ENCODE measurements around the gene PDE4D. TPM values are rescaled to one million over a fixed set of nuclear protein-coding genes. Genes with fewer than 3 reads are reported as not detected.

The PDE4D gene
- total RNA-seq, 1 donor = 27.7 TPM

DNA sequence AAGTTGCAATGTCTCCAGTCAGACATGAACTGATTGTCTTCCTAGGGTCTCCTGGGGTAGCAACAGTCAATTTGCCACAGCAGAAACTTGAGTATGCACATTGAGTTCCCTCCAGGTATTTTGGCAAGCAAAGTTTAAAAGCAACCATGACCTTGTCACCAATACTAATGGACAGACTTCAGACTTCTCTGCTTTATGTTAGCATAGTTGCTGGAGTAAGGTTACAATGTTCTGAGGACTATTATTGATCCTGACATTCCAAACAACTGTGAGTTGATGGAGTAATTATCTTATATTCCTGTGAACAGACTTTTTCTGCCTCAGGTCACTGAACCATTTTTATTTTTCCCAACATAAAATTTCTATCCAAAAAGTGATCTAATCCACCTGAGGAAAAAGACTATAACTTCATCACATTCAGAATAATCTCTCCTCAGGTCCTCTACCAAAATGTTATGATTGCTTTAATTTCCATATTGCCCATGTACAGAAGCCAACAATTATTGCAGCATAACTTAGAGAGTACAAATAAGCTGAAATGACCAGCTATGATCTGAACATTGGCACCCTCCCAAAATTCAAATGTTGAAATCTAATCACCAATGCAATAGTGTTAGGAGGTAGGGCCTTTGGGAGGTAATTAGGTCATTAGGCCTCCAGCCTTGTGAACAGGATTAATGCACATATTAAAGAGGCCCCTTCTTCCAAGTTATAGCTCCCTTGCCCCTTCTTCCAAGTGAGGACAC, 228.3 kb downstream of the PDE4D start:
- no peak for DNase-seq (ENCODE audit: low read depth in 2 of 3, low spot score in 2 of 3)

DNA sequence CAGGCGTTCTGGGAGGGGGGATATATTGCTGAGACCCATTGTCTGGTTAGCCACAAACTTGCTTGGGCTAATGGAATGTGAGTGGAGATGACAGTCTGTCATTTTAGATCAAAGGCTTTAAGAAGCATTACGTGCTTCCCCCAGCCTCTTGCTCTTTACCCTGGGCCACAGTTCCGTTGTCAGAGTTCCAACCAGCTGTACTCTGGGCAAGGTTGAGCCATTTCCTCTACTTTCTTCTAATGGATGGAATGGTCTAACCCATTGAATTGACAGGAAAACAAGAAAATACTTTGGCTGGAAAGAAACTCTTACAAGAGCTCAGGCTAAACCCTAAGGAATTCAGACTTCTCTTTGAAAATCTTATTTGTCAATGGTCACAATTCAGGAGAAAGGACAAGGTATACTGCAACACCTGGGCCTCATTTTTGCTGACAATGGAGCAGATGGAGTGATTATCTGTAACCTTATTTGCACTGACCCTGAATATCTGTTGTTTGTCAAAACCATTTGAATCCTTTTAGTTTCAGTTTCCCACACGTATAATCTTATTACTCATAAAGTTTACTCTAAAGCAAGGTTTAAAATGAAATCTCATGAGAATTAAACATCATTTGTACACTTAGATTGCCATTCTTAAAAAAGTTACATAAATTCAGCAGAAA, 231.4 kb downstream of the PDE4D start:
- peak in 1 of 3 donors; percentile 15 for DNase-seq (ENCODE audit: low read depth in 2 of 3, low spot score in 2 of 3)

DNA sequence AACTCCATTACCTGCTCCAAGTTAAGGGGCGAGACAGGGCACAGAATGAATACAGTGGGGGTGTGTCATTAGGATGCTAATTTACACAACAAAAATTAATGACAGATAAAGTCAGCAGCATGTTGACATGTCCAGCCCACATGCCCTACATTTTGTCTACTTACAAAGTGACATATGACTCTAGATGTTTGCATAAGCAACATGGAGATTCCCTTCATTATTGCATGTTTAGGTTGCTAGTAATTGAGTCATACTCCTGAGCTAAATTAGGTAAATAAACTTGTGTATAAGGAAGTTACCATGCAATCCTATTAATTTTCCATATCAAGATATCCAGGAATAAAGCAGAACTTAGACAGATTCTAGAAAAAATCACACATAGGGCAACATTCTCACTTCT, 232.2 kb downstream of the PDE4D start:
- no peak for DNase-seq (ENCODE audit: low read depth in 2 of 3, low spot score in 2 of 3)

DNA sequence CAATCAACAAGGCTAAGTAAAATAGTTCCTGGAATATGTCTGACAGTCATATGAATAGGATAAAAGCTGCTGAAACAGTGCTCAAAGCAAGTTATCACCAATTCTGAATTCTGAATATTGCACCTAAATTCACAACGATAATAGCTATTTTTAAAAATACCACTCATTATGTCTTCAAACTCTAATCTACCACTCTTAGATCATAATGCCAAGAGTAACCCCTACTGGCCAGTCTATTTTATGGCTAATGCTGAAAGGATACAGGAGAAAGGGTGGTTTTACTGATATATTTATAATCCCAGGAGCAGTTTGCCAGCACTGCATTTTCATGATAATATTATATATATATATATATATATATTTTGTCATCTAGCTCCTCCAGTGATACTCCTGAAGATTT, 232.8 kb downstream of the PDE4D start:
- peak in 2 of 3 donors; percentile 31 to 68 for DNase-seq (ENCODE audit: low read depth in 2 of 3, low spot score in 2 of 3)

DNA sequence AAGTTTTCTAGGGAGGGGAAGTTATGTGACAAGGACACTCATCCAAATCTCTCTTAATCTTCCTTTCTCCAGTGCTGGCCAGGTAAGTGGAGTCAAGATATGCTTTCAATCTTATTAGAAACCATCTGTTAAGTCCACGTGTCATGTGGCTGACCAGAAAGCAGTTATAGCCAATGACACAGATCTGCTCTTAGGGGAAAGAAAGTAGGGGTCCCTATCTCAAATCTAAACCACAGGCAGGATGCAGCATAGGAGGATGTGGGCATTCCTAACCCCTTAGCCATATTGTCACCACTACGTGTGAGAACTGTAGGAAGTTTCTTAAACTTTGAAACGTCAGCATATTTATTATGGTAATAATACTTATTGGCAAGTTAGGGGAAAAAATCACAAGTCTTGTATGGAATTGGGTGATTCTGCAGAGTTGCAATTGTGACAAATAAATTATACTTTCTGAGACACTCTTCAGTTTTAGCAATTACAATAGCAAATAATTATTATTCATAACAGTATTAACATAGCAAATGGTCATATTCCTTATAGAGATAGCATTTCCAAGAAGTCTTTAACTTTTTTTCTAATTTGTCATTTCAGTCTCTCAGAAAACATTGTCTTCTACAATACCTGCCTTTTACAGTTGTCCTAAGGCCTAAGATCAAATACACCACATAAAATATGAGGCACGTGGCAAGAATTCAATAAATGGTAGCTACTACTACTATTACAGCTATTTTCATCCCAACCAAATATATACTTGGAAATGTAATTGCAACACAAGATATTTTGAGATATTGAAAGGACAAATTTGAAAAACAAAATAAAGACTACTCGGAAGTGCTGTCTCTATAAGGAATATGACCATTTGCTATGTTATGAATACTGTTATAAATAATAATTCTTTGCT, 236.9 kb downstream of the PDE4D start:
- peak in 2 of 3 donors; percentile 62 to 90 for DNase-seq (ENCODE audit: low read depth in 2 of 3, low spot score in 2 of 3)

DNA sequence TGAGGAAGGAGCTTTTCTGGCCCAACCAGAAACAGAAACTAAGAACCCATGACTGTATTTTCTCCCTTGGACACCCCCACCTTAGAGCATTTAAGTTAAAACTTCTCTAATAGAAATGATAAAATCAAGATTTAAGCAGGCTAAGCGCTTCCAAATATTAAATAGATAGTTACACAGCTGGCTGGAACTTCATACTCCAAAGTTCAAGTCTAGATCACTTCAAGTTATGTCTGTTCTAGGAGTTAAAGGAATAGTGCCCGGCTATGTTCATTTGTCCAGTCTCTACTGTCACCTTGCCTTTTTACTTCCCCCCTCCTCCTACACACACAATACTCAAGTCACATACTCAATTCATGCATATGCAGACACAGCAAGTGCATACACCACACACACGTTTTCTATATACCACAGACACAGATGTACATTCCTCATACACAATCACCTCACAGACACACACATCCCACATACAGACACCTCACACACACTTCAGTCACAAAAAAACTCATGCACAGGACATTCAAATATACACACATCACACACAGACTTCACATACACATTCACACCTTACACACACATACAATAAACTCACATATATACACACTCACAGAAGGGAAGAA, 237.7 kb downstream of the PDE4D start:
- DNase-seq (ENCODE audit: low read depth in 2 of 3, low spot score in 2 of 3) = peak in 1 of 3 donors; percentile 26

DNA sequence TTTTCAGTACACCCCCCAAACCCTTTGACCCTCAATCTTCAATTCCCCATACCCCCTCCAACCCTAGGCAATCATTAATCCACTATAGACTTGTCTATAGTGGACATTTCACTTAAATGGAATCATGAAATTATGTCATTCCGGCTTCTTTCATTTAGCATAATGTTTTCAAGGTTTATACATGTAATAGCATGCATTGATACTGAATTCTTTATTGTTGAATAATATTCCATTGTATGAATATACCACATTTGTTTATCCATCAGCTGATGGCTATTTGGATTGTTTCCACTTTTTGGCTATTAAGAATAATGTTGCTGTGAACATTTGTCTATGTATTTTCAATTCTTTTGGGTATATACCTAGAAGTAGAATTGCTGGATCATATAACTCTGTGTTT, 238.8 kb downstream of the PDE4D start:
- no peak for DNase-seq (ENCODE audit: low read depth in 2 of 3, low spot score in 2 of 3)

DNA sequence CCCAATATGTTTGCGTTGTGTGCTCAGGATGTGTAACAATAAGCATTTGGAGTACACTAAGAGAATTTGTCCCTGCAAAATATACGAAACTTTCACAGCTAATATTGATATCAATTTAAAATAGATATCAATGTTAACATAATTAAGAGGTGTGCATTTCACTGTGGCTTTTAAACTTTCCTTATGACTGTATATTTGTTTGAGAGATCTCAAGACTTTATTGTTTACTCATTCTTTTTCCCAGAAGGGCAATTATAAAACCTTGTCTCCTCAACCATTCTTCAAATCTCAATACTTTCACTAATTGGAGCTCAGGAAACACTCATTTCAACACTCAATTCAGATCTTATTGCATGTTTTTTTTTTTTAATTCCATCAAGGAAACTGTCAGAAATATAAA, 241.1 kb downstream of the PDE4D start:
- no peak for DNase-seq (ENCODE audit: low read depth in 2 of 3, low spot score in 2 of 3)

DNA sequence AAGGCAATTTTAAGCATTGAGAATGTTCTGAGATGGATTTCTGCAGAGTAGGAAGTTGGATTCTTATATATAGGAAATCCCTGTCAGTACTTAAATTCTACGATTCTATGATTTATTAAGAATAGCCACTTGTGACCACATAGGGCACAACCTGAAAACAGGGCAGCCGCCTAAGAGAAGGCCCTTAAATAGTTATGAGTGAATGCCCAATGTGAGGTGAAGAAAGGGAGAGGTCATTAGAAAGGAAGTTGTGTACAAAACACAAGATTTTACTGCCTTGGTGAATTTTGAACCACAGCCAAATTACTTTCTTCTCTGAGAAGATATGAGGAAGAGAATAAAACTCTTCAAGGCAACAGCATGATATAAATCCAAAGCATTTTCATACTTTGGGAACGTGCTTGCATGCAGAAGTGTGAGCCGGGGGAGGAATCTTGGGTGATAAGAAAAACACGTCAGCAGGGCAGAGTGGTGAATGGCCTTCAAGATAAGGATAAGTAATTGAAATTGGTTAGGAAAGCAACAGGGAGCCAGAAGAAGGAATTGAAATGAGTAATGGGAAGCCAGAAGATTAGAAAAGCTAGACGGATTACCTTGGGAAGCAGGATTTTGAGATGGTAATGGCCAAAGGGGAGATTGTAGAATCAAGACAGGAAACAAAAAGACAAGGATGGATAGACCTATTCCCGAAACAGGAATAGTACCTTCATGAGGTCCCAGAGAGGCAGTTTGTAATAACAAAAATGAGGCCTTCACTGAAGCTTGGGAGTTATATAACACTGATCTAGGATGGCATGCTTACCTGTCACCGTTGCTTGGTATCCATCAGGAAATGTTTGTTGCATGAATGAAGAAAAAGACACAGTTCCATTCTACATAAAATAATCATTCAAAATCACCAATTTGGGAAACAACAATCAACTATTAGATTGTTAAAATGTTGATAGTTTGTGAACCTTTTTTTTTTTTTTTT, 244.3 kb downstream of the PDE4D start:
- DNase-seq (ENCODE audit: low read depth in 2 of 3, low spot score in 2 of 3) = peak in 1 of 3 donors; percentile 34

DNA sequence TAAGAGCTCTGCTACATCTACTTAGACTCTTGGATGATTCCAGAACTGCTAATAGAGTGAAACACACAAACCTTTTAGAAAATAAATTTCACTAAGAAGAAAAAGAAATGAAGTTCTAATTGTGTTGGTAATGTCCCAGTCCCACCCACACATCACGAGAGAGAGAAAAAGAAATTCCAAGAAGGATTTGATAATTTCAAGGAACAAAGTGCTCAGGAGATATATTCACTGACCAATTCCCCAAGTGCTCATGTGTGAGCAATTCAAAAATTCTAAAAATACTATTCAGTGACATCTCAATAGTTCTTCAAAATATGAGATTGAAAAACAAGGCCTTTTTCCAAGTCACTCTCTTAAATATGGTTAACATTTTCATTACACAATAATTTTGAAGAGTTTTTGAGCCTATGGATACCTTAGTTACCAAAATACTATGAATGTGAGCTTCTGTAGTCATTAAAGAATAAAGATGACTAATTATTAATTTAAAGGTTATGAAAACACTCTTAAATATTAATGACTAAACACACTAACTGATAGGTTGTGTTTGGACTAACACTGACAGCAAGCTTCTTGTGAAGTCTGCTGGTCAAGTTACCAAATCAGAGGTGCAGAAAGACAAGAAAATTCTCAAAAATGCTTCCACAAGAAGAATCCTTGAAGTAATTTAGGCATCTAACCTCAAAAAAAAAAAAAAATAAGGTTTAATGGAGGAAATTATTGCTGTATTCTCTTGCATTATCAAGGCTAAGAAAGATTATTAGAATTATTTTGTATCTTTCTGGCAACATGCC, 245.3 kb downstream of the PDE4D start:
- no peak for DNase-seq (ENCODE audit: low read depth in 2 of 3, low spot score in 2 of 3)

DNA sequence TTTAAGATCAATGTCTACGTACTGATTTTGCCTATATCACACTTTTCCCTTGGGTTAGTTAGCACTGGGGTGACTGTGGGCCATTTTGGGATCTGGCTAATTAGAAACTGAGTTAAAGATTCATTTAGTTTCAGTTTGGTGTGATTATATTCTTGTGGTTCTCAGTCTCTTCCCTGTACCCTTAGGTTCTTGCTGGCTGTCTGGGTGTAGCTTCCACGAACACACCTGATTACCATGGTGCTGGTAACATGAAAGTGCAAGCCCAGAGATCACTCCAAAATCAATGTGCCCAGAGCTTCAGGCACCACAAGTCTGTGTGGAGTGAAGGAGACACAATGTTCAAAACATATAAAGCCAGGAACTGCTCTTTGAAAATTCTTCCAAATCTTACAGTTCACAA, 248.1 kb downstream of the PDE4D start:
- no peak for DNase-seq (ENCODE audit: low read depth in 2 of 3, low spot score in 2 of 3)

DNA sequence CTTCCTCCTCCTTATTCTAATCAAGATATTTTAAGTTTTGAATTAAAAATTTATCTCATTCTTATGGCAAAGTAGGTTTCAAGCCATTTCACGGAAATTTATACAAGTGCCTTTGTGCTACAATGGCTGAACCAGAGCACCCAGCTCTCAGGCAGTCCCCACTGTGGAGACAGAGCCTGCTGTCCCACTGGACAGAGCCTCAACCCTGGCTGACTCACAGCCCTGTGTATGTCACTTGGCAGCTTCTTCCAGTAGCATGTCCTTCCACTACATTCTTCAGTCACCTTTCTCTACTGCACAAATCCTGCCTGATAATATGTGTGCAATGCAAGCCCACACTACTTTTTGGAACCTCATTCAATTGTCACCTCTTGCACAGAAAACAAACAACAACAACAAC, 253.1 kb downstream of the PDE4D start:
- DNase-seq (ENCODE audit: low read depth in 2 of 3, low spot score in 2 of 3) = no peak

DNA sequence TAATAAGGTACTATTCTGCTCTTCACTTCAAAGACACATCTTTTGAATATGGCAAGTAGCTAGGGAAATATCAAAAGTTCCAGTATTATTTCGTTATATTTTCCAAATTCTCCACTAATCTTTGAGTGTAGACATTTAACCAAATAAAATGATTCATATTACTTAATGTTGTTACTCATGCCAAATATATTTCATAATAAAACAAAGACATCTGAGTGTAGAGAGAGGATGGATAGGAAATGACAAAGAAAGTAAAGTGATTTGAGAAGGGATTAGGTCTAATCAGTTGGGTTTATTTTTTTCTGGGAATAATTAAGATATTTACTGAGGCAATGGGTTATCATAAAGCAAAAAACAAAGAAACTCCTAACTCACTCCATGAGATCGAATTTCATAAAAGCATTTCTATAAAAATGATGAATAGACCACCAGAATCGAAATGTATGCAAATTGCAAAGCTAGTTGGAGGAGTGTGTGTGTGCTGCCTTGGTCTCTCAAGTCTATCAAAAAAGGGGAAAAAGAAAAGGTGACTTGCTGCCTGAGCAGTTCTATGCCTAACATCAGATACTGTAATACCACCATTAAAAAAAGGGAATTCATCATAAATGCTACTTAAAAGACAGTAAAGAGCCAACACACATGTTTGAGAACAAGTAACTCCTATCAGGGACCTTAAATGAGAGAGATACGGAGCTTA, 255.5 kb downstream of the PDE4D start:
- no peak for DNase-seq (ENCODE audit: low read depth in 2 of 3, low spot score in 2 of 3)

DNA sequence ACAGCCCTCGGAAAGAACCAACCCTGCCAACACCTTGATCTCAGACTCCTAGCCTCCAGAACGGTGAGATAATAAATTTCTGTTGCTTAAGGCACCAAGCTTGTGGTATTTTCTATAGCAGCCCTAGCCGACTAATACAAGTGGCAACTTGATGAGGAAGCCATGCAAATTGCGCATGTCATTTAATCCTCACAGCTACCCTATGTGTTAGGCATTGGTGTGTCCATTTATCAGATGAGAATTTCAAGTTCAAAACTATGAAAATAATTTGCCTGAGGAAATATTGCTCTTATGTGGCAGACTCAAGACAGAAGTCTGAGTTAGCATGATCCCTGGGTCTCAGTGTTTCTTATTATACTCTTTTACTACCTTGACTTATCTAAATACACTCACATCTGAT, 264.0 kb downstream of the PDE4D start:
- no peak for DNase-seq (ENCODE audit: low read depth in 2 of 3, low spot score in 2 of 3)

DNA sequence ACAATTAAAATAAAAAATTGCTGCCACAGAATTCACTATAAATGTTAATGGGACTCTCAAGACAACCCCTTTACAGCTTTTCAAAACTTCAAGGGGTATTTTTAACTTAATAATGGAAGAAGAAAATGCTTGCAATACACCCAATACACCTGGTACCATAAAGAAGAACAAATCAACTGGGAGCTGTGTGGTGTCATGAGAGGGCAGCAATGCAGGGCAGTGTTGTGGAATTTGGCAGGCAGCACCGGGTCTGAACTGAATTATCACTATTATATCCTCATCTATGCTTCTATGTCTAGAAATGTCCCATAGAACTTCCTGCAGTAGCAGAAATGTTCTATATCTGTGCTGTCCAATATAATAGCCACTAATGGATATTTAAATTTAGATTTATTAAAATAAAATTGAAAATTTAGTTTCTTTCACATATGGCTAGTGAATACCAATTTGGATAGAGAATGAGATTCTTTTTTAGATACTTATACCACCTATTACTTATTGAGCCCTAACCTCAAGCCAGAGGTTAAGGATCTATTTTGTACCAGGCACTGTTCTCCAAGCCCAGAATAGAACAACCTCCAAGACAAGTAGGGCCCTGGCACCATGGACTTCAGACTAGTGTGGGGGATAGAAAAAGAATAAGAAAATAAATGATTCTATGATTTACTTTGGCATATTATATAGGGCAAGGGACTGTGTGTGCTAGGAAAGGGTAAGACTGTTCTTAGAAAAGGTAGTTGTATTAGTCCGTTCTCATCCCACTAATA, 265.3 kb downstream of the PDE4D start:
- no peak for DNase-seq (ENCODE audit: low read depth in 2 of 3, low spot score in 2 of 3)

DNA sequence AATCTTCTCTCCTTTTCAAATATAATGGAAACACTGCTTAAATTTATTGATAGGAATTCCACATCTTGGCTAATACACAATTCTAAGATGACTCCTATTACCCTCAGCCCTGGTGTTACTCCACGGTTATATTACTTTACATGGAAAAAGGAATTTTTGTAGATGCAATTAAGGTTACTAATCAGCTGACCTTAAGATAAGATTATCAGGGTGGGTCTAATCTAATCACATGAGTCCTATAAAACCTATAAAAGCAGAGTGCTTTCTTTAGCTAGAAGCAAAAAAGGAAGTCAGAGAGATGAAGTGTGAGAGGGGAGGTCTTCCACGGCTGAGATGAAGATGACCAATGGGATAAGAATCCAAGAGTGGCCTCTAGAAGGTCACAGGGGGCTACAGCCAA, 268.6 kb downstream of the PDE4D start:
- DNase-seq (ENCODE audit: low read depth in 2 of 3, low spot score in 2 of 3) = no peak

DNA sequence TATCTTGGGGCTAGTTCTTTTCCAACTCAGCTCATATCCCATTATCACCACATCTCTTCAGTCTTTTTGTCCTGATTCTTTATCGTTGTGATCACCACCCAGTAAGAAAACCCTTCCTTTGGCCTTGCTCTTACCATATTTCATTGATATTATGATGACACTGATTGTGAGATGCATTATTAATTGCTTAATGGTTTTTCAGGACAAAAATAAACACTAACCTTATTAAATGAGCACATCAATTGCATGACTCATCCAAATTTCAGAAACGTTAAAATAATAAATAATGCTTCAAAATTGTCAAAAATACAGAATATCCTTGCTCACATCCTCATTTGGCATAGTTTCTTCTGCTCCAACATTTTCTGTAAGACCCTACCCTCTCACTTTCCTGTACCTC, 270.7 kb downstream of the PDE4D start:
- no peak for DNase-seq (ENCODE audit: low read depth in 2 of 3, low spot score in 2 of 3)

DNA sequence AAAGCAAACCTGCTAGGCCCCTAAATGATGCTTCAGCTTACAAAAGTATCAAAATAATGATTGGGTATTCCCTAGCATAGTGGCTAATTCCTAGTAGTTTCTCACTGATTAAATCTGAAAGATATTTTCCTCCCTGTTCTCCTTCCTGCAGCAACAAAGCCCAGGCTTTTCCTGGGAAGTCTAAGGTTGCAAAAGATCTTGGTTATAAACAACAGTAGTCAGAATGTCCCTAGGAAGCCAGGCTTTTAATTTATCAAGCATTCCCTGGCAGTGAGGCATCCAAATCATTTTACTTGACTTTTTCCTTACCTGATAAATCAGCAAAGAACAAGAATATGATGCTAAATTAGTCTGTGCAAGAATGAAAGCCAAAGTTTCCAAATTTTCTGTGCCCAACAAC, 272.0 kb downstream of the PDE4D start:
- no peak for DNase-seq (ENCODE audit: low read depth in 2 of 3, low spot score in 2 of 3)
